A673 (cell line): ENCODE results near the gene THOP1. TPM values are rescaled to one million over a fixed set of nuclear protein-coding genes. Genes with fewer than 3 reads are reported as not detected.

Source experiments
- BruUV-seq: library from RNA; stranded (reverse); fragments of 400-500 nt; replicated peaks from 2 replicates; lab custom pipeline; 2021; lab: Mats Ljungman, UMichigan
- CTCF ChIA-PET: fragments of 300-600 bp; sonication (Branson Sonifier 250); formaldehyde crosslinking; loops from one replicate; lab custom pipeline; 2022; ENCODE audit warnings: antibody characterized with exemption; lab: Charles Lee
- POLR2A ChIA-PET: fragments of 300-600 bp; sonication (Branson Sonifier 250); formaldehyde crosslinking; loops from one replicate; lab custom pipeline; 2022; ENCODE audit warnings: antibody characterized with exemption; ENCODE audit not compliant: low non-redundant PET; lab: Charles Lee
- DNase-seq: peaks from one replicate; pipeline ENCODE4 v3.0.0-alpha.2; 2015; ENCODE audit warnings: low spot score
- H3K27ac ChIP-seq: fragments of 200-600 bp; sonication (generic); 2 replicates; pipeline ENCODE4 v1.5.1; 2016; ENCODE audit warnings: mixed run types, low read depth, mild to moderate bottlenecking, mixed read lengths, antibody characterized with exemption, low read length; ENCODE audit not compliant: poor library complexity, severe bottlenecking
- H3K27me3 ChIP-seq: fragments of 200-600 bp; sonication (generic); replicated peaks from 2 replicates; pipeline ENCODE4 v1.6.1; 2017; ENCODE audit warnings: mixed run types, low read depth, mild to moderate bottlenecking, mixed read lengths, antibody characterized with exemption, low read length; ENCODE audit not compliant: insufficient read depth, poor library complexity
- H3K36me3 ChIP-seq: fragments of 200-600 bp; sonication (generic); 2 replicates; pipeline ENCODE4 v1.6.1; 2016; ENCODE audit warnings: mixed run types, mild to moderate bottlenecking, mixed read lengths, antibody characterized with exemption, low read length; ENCODE audit not compliant: insufficient read depth, poor library complexity, severe bottlenecking
- H3K4me1 ChIP-seq: fragments of 200-600 bp; sonication (generic); 2 replicates; pipeline ENCODE4 v1.6.1; 2017; ENCODE audit warnings: mixed run types, mild to moderate bottlenecking, mixed read lengths, antibody characterized with exemption, low read length; ENCODE audit not compliant: insufficient read depth, poor library complexity, severe bottlenecking
- H3K4me3 ChIP-seq: fragments of 200-600 bp; sonication (generic); 2 replicates; pipeline ENCODE4 v1.5.1; 2016; ENCODE audit warnings: low read depth, mixed run types, mild to moderate bottlenecking, mixed read lengths, low read length; ENCODE audit not compliant: poor library complexity, severe bottlenecking
- H3K9me3 ChIP-seq: fragments of 200-600 bp; sonication (generic); 2 replicates; pipeline ENCODE4 v1.6.1; 2016; ENCODE audit warnings: mixed run types, low read depth, mild to moderate bottlenecking, mixed read lengths, antibody characterized with exemption, low read length; ENCODE audit not compliant: poor library complexity, severe bottlenecking
- CTCF ChIP-seq: fragments of 300-800, 200-600 bp; sonication (generic); conservative IDR thresholded peaks from 2 replicates; pipeline ENCODE4 v1.5.1; 2017; ENCODE audit warnings: low read depth, mild to moderate bottlenecking, antibody characterized with exemption, low read length, moderate library complexity, mixed read lengths
- EZH2 ChIP-seq: fragments of 200-600 bp; sonication (generic); IDR thresholded peaks from 2 replicates; pipeline ENCODE4 v1.6.1; 2017; ENCODE audit warnings: borderline replicate concordance, low read depth, mild to moderate bottlenecking, mixed read lengths, antibody characterized with exemption, low read length; ENCODE audit not compliant: poor library complexity, severe bottlenecking
- intact Hi-C: fragments of 100-400 bp; cut with micrococcal nuclease; formaldehyde crosslinking; loops from one replicate; pipeline ENCODE4 v1.10.0; 2022; ENCODE audit not compliant: unreplicated experiment
- total RNA-seq: library from RNA; stranded (reverse); gene quantifications from 2 replicates; pipeline ENCODE4 v1.2.3, GENCODE V29; 2021

Gene THOP1
- total RNA-seq, 1 experiment from 2014 or later: 186 TPM

GRCh38 chr19:2793577-2793976 lies 8.3 kb downstream of the THOP1 start:
- Histone ChIP-seq H3K36me3 (peaks cover 45% of the 10 kb centered on the region), H3K27me3 (no peaks in the 10 kb centered on the region), H3K4me1 (no peaks in the 10 kb centered on the region), H3K27ac (no peak overlapping the region), H3K4me3 (no peak overlapping the region), H3K9me3 (no peaks in the 10 kb centered on the region)
- intact Hi-C loops: no loop called here
- ChIA-PET POLR2A (interaction anchor here (0.6 kb wide), 1 partner anchor 152 kb away, joined by 7 read pairs; no protein-coding TSS in a partner anchor), CTCF (no interaction called here)
- TF ChIP-seq CTCF (no peak), EZH2 (no peak)
- no TSS peak for BruUV-seq
- DNase-seq: no peak

DNA sequence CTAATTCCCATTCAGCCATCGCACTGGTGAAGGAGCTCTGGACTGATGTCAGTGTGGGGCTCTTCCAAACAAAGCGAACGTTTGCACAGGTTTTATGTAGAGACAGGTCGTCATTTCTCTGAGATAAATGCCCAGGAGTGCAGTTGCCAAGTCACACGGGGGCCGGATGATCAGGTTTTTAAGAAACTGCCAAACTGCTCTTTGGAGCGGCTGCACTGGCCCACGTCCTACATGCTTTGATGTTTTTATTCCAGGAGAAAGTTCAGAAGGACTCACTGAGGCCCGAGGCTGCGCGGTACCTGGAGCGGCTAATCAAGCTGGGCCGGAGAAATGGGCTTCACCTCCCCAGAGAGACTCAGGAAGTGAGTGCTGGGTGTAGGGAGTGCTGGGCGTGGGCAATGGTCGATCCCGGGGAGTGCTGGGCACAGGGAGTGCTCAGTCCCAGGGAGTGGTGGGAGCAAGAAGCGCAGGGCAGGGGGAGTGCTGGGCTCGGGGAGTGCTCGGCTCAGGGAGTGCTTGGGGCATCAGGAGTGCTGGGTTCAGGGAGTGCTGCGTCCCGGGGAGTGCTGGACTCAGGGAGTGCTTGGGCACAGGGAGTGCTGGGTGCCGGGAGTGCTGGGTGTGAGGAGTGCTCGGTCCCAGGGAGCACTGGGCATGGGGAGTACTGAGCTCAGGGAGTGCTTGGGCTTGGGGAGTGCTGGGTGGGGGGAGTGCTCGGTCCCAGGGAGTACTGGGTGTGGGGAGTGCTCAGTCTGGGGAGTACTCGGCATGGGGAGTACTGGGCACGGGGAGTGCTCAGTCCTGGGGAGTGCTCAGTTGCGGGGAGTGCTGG lies 10.7 kb downstream of the THOP1 start:
- BruUV-seq: no TSS peak
- intact Hi-C loops: no loop called here
- POLR2A ChIA-PET: no interaction called here

DNA sequence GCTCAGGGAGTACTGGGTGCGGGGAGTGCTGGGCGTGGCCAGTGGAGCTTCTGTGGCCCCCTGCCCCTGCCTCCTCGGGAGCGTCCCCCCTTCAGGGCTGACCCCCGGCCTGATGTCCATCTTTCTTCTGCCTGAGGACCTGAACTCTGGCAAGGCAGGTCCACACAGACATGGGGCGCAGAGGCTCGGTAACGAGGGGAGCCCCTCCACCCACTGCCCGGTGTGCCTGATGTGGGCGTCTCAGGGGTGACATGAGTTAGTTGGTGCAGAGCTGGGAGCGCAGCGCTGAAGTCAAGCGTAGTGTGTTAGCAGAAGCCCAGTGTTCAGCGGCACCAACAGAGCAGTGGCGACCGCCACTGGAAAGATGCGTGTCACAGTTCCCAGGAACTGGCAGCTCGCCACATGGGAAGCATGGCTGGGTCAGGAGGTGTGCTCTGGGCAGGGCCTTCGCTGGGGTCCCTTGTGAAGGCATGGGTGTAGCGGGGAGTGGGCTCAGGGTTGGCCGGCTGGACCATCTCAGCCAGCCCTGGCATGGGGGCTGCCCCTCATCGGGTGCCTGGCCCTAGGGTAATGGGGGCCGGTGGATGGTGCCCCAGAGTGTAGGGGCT lies 11.5 kb downstream of the THOP1 start:
- ChIA-PET POLR2A (no interaction called here), CTCF (no interaction called here)
- no peak for DNase-seq
- TF ChIP-seq CTCF (no peak), EZH2 (no peak)
- H3K27me3 ChIP-seq: no peaks in the 10 kb centered on the region
- intact Hi-C loops: no loop called here
- no peak overlapping the region for H3K27ac ChIP-seq
- H3K9me3 ChIP-seq: no peaks in the 10 kb centered on the region
- BruUV-seq: no TSS peak
- H3K36me3 ChIP-seq: peaks cover 50% of the 10 kb centered on the region
- H3K4me3 ChIP-seq: no peak overlapping the region
- no peaks in the 10 kb centered on the region for H3K4me1 ChIP-seq

More for the DNA sequence above, 10.7 kb downstream of the THOP1 start:
- no peak overlapping the region for H3K4me3 ChIP-seq
- no peak for DNase-seq
- H3K4me1 ChIP-seq: no peaks in the 10 kb centered on the region
- no peaks in the 10 kb centered on the region for H3K27me3 ChIP-seq
- CTCF ChIA-PET: interaction anchor here (0.6 kb wide), 1 partner anchor 432 kb away, joined by 7 read pairs; no protein-coding TSS in a partner anchor
- H3K27ac ChIP-seq: no peak overlapping the region
- H3K9me3 ChIP-seq: no peaks in the 10 kb centered on the region
- TF ChIP-seq CTCF: no peak
- no peak for TF ChIP-seq EZH2
- H3K36me3 ChIP-seq: peaks cover 50% of the 10 kb centered on the region
